Choroid plexus epithelial cell (primary cell): Measurements from ENCODE around the gene LMAN1L.

Experiments used
- DNase-seq: peaks from one replicate; pipeline ENCODE4 v3.0.0-alpha.2; 2010; ENCODE audit warnings: low read depth
- H3K4me3 ChIP-seq: 2 replicates; pipeline ENCODE4 v1.5.1; 2011; ENCODE audit warnings: low read depth, mild to moderate bottlenecking, control low read depth, low read length, moderate library complexity
- TF ChIP-seq, protein P1 (sequence below): conservative IDR thresholded peaks from 2 replicates; pipeline ENCODE4 v1.5.1; 2011; ENCODE audit warnings: low read depth, mild to moderate bottlenecking, control low read depth, inconsistent platforms, low read length, moderate library complexity

The LMAN1L gene

DNA sequence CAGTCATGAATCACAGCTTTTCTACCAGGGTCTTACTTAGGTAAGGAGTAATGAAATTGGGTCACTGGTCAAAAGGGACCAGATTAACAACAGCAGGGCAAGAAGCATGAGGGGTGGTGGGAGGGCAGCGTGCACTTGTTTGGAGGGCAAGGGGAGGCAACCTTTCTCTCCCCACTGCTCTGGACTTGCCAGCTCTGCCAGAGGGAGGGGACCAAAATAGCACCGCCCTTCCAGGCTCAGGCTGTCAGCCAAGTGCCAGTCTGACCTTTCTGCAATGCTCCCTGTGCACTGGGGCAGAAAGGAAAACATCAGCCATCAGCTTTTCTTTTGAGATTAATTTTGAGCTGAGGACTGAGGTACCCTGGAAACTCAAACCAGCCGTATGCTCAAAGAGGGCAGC lies 34.8 kb downstream of the LMAN1L start:
- DNase-seq: no peak
- TF ChIP-seq, protein P1, sequence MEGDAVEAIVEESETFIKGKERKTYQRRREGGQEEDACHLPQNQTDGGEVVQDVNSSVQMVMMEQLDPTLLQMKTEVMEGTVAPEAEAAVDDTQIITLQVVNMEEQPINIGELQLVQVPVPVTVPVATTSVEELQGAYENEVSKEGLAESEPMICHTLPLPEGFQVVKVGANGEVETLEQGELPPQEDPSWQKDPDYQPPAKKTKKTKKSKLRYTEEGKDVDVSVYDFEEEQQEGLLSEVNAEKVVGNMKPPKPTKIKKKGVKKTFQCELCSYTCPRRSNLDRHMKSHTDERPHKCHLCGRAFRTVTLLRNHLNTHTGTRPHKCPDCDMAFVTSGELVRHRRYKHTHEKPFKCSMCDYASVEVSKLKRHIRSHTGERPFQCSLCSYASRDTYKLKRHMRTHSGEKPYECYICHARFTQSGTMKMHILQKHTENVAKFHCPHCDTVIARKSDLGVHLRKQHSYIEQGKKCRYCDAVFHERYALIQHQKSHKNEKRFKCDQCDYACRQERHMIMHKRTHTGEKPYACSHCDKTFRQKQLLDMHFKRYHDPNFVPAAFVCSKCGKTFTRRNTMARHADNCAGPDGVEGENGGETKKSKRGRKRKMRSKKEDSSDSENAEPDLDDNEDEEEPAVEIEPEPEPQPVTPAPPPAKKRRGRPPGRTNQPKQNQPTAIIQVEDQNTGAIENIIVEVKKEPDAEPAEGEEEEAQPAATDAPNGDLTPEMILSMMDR: no peak

DNA sequence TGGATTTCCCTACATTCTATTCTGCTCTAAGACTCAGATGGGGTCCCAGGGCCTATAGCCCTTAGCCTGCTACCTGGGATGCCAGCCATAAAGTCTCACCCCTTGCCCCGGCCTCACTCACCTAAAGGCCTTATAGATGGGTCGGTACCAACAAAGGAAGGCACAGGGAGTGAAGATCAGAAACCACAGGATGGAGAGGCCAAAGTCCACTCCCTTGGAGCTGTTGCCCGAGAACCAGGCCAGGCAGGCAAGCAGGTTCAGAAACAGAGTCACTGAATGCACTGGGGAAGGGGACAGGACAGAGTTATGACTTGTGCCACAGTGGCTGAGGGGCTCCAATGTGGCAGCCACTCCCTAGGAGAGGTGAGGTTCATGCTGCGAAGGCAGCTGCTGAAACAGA lies 37.8 kb downstream of the LMAN1L start:
- no peak for DNase-seq
- TF ChIP-seq, protein P1: no peak
- H3K4me3 ChIP-seq: no peak overlapping the region

More for the DNA sequence above, 34.8 kb downstream of the LMAN1L start:
- H3K4me3 ChIP-seq: no peak overlapping the region

DNA sequence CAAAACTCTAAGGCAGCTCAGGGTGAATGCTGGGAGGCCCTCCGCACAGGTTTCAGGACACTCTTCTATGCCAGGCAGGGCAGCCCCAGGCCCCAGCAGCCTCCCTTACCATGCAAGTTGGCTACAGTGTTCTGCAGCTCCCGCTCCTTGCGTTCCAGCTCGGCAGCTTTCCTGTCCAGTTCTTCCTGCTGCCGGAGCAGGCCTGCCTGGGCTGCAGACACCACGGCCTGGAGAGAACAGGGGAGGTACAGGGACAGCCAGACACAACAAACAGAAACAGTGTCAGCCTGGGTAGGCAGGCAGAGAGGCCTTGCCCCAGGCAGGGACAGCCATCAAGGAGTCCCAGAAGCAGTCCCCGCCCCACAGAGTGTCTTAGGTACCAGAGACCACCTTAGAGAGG lies 39.3 kb downstream of the LMAN1L start:
- no peak overlapping the region for H3K4me3 ChIP-seq
- DNase-seq: no peak
- TF ChIP-seq, protein P1: no peak

DNA sequence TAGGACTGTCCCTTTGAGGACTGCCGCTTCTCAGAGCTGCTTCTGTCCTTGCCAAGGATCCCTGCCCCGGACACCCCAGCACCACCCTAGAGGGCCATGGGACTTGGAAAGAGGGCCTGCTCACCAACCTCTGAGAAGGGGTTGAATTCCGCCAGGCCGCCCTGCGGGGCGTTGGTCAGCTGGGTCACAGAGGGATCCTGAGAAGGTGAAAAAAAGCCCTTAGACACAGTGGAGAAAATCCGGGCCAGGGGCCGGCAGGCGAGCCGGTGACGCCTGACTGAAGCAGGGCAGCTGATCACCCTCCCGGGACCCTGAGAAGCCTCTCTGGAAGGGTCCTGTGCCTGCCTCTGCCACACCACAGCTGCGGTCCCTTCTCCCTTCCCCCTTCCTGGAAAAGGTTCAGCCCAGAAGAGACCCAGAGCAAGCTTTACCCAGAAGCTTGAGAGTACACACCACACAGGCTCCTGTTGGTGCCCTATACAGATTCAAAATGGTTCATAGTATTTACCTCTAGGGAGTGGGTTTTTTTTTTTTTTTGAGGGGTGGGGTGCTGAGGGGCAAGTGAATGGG lies 41.9 kb downstream of the LMAN1L start:
- TF ChIP-seq, protein P1: no peak
- no peak overlapping the region for H3K4me3 ChIP-seq
- no peak for DNase-seq

DNA sequence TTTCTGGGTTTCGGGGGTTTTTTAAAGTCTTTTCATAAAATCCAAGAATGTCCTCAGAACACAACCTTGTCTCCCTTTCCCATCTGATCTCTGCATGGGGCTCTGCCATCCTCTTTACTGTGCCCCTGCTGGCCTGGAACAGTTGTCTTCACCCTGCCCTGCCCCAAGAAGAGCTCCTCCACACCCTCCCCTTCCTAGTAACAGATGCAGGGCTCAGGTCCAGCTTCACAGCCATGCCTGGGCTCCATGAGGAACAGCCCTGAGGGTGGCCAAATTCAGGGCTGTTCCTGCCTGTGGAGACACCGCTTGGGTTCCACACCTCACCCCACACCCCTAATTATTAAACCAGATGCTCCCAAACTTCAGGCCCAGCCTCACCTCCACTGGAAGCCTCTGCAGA lies 43.2 kb downstream of the LMAN1L start:
- no peak overlapping the region for H3K4me3 ChIP-seq
- DNase-seq: no peak
- TF ChIP-seq, protein P1: no peak

DNA sequence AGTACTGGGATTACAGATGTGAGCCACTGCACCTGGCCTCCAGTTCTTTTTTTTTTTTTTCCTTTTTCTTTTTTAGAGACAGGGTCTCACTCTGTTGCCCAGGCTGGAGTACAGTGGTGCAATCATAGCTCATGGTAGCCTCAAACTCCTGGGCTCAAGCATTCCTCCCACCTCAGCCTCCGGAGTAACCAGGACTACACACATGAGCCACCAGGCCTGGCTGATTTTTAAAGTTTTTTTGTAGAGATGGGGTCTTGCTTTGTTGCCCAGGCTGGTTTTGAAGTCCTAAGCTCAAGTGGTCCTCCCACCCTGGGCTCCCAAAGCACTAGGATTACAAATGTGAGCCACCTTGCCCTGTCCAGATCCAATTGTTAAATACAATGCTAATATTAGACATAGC lies 43.9 kb downstream of the LMAN1L start:
- no peak for DNase-seq
- TF ChIP-seq, protein P1: no peak
- no peak overlapping the region for H3K4me3 ChIP-seq

DNA sequence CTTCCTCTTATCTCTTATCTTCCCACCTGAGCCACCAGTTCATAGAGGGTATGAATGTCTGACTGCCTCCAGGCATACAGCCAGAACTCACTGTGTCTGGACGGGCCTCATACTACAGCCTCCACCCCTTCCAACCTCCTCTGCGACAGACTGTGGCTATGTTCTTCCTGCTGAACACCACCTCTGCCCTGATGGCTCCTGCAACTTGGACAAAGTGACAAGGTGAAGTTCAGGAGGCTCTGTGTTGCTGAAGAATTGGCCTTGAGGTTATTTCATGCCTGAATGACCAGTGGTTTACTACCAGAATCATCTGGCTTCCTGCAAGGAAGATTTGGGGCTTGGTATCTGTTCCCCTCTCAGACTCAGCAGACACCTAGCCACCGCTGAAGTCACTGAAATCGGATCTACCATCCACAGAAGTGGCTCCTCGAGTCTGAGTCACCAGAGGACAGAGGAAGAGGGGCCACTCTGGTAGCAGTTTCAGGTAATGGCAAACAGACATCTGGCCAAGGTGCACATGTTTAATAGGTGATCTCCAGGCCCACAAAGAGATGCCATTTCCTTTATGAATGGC lies 44.5 kb downstream of the LMAN1L start:
- H3K4me3 ChIP-seq: no peak overlapping the region
- TF ChIP-seq, protein P1: no peak
- DNase-seq: no peak
